Smooth muscle cell (in vitro differentiated cells): ENCODE results near the gene COL10A1. TPM values are rescaled to one million over a fixed set of nuclear protein-coding genes. Genes with fewer than 3 reads are reported as not detected.

ENCODE experiments used
- DNase-seq: peaks from one replicate; lab custom pipeline; 2025; ENCODE audit not compliant: unreplicated experiment; lab: John Stamatoyannopoulos, UW
- H2AFZ ChIP-seq: fragments of 200-600 bp; sonication (generic); 2 replicates; pipeline ENCODE4 v1.6.0; 2016; ENCODE audit warnings: antibody characterized with exemption, low read depth, mild to moderate bottlenecking
- H3F3A ChIP-seq: fragments of 200-600 bp; sonication (generic); 2 replicates; pipeline ENCODE4 v1.6.0; 2017; ENCODE audit warnings: antibody characterized with exemption, low read depth
- H3K27ac ChIP-seq: fragments of 200-600 bp; sonication (generic); 2 replicates; pipeline ENCODE4 v1.5.1; 2016; ENCODE audit warnings: low read depth, mild to moderate bottlenecking
- H3K27me3 ChIP-seq: fragments of 200-600 bp; sonication (generic); 2 replicates; pipeline ENCODE4 v1.6.1; 2016; ENCODE audit warnings: low read depth, mild to moderate bottlenecking
- H3K36me3 ChIP-seq: fragments of 200-600 bp; sonication (generic); 2 replicates; pipeline ENCODE4 v1.5.1; 2016; ENCODE audit warnings: low read depth
- H3K4me1 ChIP-seq: fragments of 200-600 bp; sonication (generic); 2 replicates; pipeline ENCODE4 v1.5.1; 2016; ENCODE audit warnings: low read depth
- H3K4me2 ChIP-seq: fragments of 200-600 bp; sonication (generic); 2 replicates; pipeline ENCODE4 v1.6.0; 2016; ENCODE audit warnings: mild to moderate bottlenecking
- H3K4me3 ChIP-seq: fragments of 200-600 bp; sonication (generic); 2 replicates; pipeline ENCODE4 v1.5.1; 2016; ENCODE audit warnings: mild to moderate bottlenecking
- H3K79me2 ChIP-seq: fragments of 200-600 bp; sonication (generic); 2 replicates; pipeline ENCODE4 v1.6.0; 2016; ENCODE audit warnings: low read depth, mild to moderate bottlenecking
- H3K9ac ChIP-seq: fragments of 200-600 bp; sonication (generic); 2 replicates; pipeline ENCODE4 v1.6.0; 2016; ENCODE audit warnings: low read depth
- H3K9me3 ChIP-seq: fragments of 200-600 bp; sonication (generic); replicated peaks from 2 replicates; pipeline ENCODE4 v1.5.1; 2016; ENCODE audit warnings: low read depth
- H4K20me1 ChIP-seq: fragments of 200-600 bp; sonication (generic); 2 replicates; pipeline ENCODE4 v1.6.0; 2016; ENCODE audit warnings: low read depth
- WGBS: methylation state at CpG from one replicate; pipeline ENCODE4 v1.1.7; 2016; ENCODE audit warnings: low lambda C conversion rate; 5-methylcytosine and 5-hydroxymethylcytosine counted together
- polyA plus RNA-seq: library from polyadenylated mRNA; unstranded; fragments of >200 nt; fragmentation: Nextera tagmentation; extraction: Ambion mirVana; gene quantifications from 2 replicates; pipeline ENCODE4 v1.2.1, GENCODE V29; 2016
- total RNA-seq: library from RNA; depleted of rRNA; stranded (reverse); fragments of >200 nt; gene quantifications from 2 replicates; pipeline ENCODE4 v1.2.3, GENCODE V29; 2014
- TF ChIP-seq, protein P1 (sequence below): fragments of 200-600 bp; sonication (generic); IDR thresholded peaks from 2 replicates; pipeline ENCODE4 v1.5.1; 2017; ENCODE audit warnings: borderline replicate concordance, mild to moderate bottlenecking, antibody characterized with exemption; ENCODE audit not compliant: insufficient read depth, poor library complexity, severe bottlenecking

COL10A1 gene
- total and polyA plus RNA-seq, 2 experiments from 2014 or later, result 0.04 TPM; not detected in 1

DNA sequence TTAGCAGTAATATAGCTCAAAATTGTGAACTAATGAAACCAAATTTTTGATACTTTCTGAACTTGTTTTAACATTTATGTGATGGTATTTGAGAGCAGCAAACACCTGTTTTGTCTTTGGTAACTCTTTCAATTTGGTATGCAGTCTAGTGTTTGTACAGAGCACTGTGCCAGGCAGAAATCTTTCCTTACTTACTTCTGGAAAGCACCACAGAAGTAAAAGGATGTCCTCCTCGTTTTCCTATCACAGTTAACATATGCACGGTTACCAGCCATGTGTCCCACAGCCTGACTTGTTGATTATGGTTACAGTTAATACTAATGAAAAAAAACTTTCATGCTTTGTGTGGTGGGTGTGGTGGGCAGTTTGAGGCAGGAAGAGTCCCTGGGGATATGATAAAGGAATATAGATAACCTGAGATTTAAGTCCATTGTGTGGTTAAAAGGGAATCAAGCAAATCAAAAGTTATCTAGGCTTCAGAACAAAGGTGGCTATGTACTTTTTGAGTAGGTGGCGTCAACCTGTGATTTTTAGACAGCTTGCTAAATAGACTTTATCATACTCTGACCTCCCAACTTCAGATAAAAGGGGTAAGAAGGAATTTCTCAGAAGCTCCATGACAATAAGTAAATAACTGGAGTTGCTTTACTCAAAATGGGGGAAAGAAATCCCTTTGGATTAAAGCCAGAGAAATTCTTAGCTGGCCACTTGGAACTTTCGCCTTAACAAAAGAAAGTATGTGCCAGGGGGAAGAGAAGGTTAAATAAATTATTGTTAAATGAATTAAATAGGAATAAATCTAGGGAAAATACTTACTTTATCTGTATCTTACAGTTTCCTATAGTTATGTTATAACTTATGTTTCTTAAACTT lies 20.1 kb upstream of the COL10A1 start:
- Histone ChIP-seq H2AFZ (no peak overlapping the region), H3K36me3 (no peaks in the 10 kb centered on the region), H3K79me2 (no peaks in the 10 kb centered on the region), H3K4me1 (peaks cover 3% of the 10 kb centered on the region), H3K27me3 (no peaks in the 10 kb centered on the region), H3K9me3 (no peaks in the 10 kb centered on the region), H3K27ac (no peak overlapping the region), H4K20me1 (no peaks in the 10 kb centered on the region), H3K4me2 (no peak overlapping the region), H3K4me3 (no peak overlapping the region), H3F3A (no peaks in the 10 kb centered on the region), H3K9ac (no peak overlapping the region)
- WGBS, result 80% methylated on average over 4 of the region's 4 CpGs
- TF ChIP-seq, protein P1, sequence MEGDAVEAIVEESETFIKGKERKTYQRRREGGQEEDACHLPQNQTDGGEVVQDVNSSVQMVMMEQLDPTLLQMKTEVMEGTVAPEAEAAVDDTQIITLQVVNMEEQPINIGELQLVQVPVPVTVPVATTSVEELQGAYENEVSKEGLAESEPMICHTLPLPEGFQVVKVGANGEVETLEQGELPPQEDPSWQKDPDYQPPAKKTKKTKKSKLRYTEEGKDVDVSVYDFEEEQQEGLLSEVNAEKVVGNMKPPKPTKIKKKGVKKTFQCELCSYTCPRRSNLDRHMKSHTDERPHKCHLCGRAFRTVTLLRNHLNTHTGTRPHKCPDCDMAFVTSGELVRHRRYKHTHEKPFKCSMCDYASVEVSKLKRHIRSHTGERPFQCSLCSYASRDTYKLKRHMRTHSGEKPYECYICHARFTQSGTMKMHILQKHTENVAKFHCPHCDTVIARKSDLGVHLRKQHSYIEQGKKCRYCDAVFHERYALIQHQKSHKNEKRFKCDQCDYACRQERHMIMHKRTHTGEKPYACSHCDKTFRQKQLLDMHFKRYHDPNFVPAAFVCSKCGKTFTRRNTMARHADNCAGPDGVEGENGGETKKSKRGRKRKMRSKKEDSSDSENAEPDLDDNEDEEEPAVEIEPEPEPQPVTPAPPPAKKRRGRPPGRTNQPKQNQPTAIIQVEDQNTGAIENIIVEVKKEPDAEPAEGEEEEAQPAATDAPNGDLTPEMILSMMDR, result no peak
- DNase-seq, result no peak

DNA sequence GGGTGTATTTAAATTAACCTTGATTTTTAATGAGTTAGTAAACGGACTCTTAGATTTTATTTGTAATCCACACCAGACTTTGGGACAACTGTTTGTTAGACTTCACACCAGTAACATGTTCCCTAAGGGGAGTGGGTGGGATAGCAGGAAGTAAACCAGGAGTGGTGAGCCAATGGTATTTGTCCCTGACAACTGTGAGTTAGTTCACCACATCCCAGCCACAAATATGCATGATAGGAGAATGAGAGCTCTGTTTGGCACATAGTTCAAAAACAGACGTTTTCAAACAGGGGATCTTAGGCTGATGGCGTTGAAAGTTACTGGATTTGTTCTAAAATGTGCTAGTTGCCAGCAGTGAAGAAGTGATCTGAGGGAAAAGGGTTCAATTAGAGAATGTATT lies 18.7 kb upstream of the COL10A1 start:
- no peaks in the 10 kb centered on the region for H3K9me3 ChIP-seq
- no peaks in the 10 kb centered on the region for H3K36me3 ChIP-seq
- H3K79me2 ChIP-seq, result no peaks in the 10 kb centered on the region
- no peaks in the 10 kb centered on the region for H4K20me1 ChIP-seq
- 11% methylated on average over 3 of the region's 3 CpGs for WGBS
- peak overlapping the region; percentile 24 for H3K9ac ChIP-seq
- no peaks in the 10 kb centered on the region for H3K27me3 ChIP-seq
- TF ChIP-seq, protein P1, result no peak
- peak overlapping the region; percentile 74 for H3K4me2 ChIP-seq
- no peaks in the 10 kb centered on the region for H3F3A ChIP-seq
- no peak for DNase-seq
- H3K4me1 ChIP-seq, result peaks cover 3% of the 10 kb centered on the region
- H3K27ac ChIP-seq, result peak overlapping the region; percentile 75
- peak overlapping the region; percentile 19 for H2AFZ ChIP-seq
- H3K4me3 ChIP-seq, result no peak overlapping the region

DNA sequence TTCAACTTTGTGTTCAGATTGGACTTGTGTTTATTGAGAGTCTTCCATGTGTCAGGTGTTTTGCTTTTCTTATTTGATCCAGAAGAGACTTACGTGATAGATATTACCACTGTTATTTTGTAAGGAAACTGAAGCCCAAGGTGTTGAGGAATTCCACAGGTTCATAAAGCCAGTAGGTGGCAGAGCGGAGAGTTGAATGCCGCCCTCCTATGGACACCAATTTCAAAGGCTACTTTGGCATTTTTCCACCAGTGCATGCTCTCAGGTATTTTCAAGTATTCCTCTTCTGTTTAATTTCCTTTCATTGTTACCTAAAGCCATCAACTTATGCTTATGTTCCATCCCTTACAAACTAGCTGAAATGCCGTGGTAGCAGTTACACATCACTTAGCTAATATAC lies 14.0 kb upstream of the COL10A1 start:
- no peaks in the 10 kb centered on the region for H4K20me1 ChIP-seq

More for the DNA sequence above, 14.0 kb upstream of the COL10A1 start:
- DNase-seq, result no peak
- Histone ChIP-seq H3K27ac (no peak overlapping the region), H2AFZ (no peak overlapping the region), H3F3A (no peaks in the 10 kb centered on the region), H3K79me2 (no peaks in the 10 kb centered on the region), H3K4me2 (no peak overlapping the region), H3K27me3 (no peaks in the 10 kb centered on the region), H3K4me1 (peaks cover 3% of the 10 kb centered on the region), H3K9me3 (no peaks in the 10 kb centered on the region), H3K9ac (no peak overlapping the region), H3K4me3 (no peak overlapping the region), H3K36me3 (no peaks in the 10 kb centered on the region)
- TF ChIP-seq, protein P1, result no peak
- WGBS, result 87% methylated on average over 4 of the region's 4 CpGs
